B cell (primary cell): ENCODE data around the gene ZNF609. TPM values are rescaled to one million over a fixed set of nuclear protein-coding genes. Genes with fewer than 3 reads are reported as not detected.

Source experiments
- ATAC-seq: fragments of 200-7000 bp; cut with Tn5 transposase; one replicate; pipeline ENCODE4 v1.10.0; 2021; ENCODE audit warnings: low read depth, mild to moderate bottlenecking, moderate number of reproducible peaks, moderate library complexity
- CTCF ChIA-PET: fragments of 350-600 bp; sonication (Branson Sonifier 250); formaldehyde crosslinking; loops from one replicate; lab custom pipeline; 2021; ENCODE audit warnings: antibody characterized with exemption, inconsistent platforms; lab: Charles Lee
- POLR2A ChIA-PET: fragments of 350-600 bp; sonication (Branson Sonifier 250); formaldehyde crosslinking; loops from one replicate; lab custom pipeline; 2021; ENCODE audit warnings: antibody characterized with exemption; lab: Charles Lee
- DNase-seq: peaks from one replicate; pipeline ENCODE4 v3.0.0; 2013
- H2AFZ ChIP-seq: 2 replicates; pipeline ENCODE4 v1.6.1; 2012; ENCODE audit warnings: mild to moderate bottlenecking, low read depth, low read length; ENCODE audit not compliant: insufficient read depth, poor library complexity, severe bottlenecking
- H3K27ac ChIP-seq, 2 donors: 1 replicate in 1 of 2; 2 replicates in 1 of 2; pipeline ENCODE4 v1.5.1; 2012 to 2013; ENCODE audit warnings: low read length in 2 of 2, mild to moderate bottlenecking in 2 of 2, moderate library complexity in 1 of 2
- H3K27me3 ChIP-seq, 4 experiments: fragments of 200-600 bp in 1 of 4; sonication (generic) in 1 of 4; replicated peaks in 1 of 4; 1 replicate in 2 of 4; 2 replicates in 2 of 4; pipeline versions ENCODE4 v1.6.1 to v1.7.0; 2013 to 2016; ENCODE audit warnings: low read length in 3 of 4, mild to moderate bottlenecking in 2 of 4, mixed read lengths in 1 of 4, moderate library complexity in 1 of 4; ENCODE audit not compliant: insufficient read depth in 4 of 4, control insufficient read depth in 3 of 4; ENCODE audit errors: control extremely low read depth in 1 of 4
- H3K36me3 ChIP-seq, 2 experiments: replicated peaks in 1 of 2; 1 replicate in 1 of 2; 2 replicates in 1 of 2; pipeline versions ENCODE4 v1.6.1 to v1.7.1; 2013; ENCODE audit warnings: low read length in 1 of 2; ENCODE audit not compliant: insufficient read depth in 2 of 2, control insufficient read depth in 1 of 2; ENCODE audit errors: control extremely low read depth in 1 of 2, extremely low read depth in 1 of 2
- H3K4me1 ChIP-seq, 2 donors: fragments of 200-600 bp in 1 of 2; sonication (generic) in 1 of 2; 1 replicate in 1 of 2; 2 replicates in 1 of 2; pipeline versions ENCODE4 v1.5.1 to v1.6.1; 2013 to 2017; ENCODE audit warnings: low read length in 2 of 2; ENCODE audit not compliant: control insufficient read depth in 2 of 2, insufficient read depth in 2 of 2
- H3K4me2 ChIP-seq: replicated peaks from 2 replicates; pipeline ENCODE3; 2012; ENCODE audit warnings: mild to moderate bottlenecking, low read depth, low read length; ENCODE audit not compliant: poor library complexity, severe bottlenecking
- H3K4me3 ChIP-seq, 5 experiments: fragments of 200-600 bp in 1 of 5; sonication (generic) in 1 of 5; 1 replicate in 3 of 5; 2 replicates in 2 of 5; pipeline versions ENCODE4 v1.5.1 to v1.7.0; 2011 to 2016; ENCODE audit warnings: low read length in 4 of 5, mild to moderate bottlenecking in 4 of 5, low read depth in 2 of 5, control low read depth in 1 of 5, moderate library complexity in 1 of 5; ENCODE audit not compliant: insufficient read depth in 1 of 5; ENCODE audit errors: control extremely low read depth in 1 of 5, extremely low read depth in 1 of 5
- H3K79me2 ChIP-seq: fragments of 200-600 bp; sonication (generic); one replicate; pipeline ENCODE4 v1.6.0; 2016; ENCODE audit warnings: low read length; ENCODE audit not compliant: control insufficient read depth, insufficient read depth
- H3K9ac ChIP-seq: fragments of 200-600 bp; sonication (generic); 2 replicates; pipeline ENCODE4 v1.6.1; 2017; ENCODE audit warnings: mild to moderate bottlenecking, low read length, moderate library complexity
- H3K9me3 ChIP-seq, 3 donors: one replicate each; pipeline versions ENCODE4 v1.6.1 to v1.7.1; 2013; ENCODE audit warnings: low read length in 2 of 3; ENCODE audit not compliant: control insufficient read depth in 2 of 3, insufficient read depth in 1 of 3; ENCODE audit errors: control extremely low read depth in 1 of 3
- H4K20me1 ChIP-seq: 2 replicates; pipeline ENCODE4 v1.6.0; 2012; ENCODE audit warnings: mild to moderate bottlenecking, low read length; ENCODE audit not compliant: insufficient read depth, control insufficient read depth, poor library complexity, severe bottlenecking
- H3K27ac Mint-ChIP-seq: one replicate; pipeline ENCODE4 v1.8.0; 2021; ENCODE audit warnings: mixed read lengths
- H3K27me3 Mint-ChIP-seq: one replicate; pipeline ENCODE4 v1.8.0; 2021; ENCODE audit warnings: mixed read lengths
- H3K4me1 Mint-ChIP-seq: one replicate; pipeline ENCODE4 v1.8.0; 2021; ENCODE audit warnings: mixed read lengths
- H3K4me3 Mint-ChIP-seq: one replicate; pipeline ENCODE4 v1.8.0; 2021; ENCODE audit warnings: mixed read lengths
- H3K9me3 Mint-ChIP-seq: one replicate; pipeline ENCODE4 v1.8.0; 2022; ENCODE audit warnings: mixed read lengths; ENCODE audit not compliant: insufficient read depth
- EZH2 ChIP-seq: IDR thresholded peaks from 2 replicates; pipeline ENCODE4 v1.6.1; 2012; ENCODE audit warnings: borderline replicate concordance, low read depth, mild to moderate bottlenecking, moderate library complexity, low read length; ENCODE audit not compliant: insufficient read depth, poor library complexity, severe bottlenecking
- WGBS: methylation state at CpG from one replicate; pipeline ENCODE4 v1.1.5; 2013; ENCODE audit warnings: missing lambda C conversion rate; ENCODE audit not compliant: insufficient coverage; 5-methylcytosine and 5-hydroxymethylcytosine counted together
- intact Hi-C: fragments of 100-400 bp; cut with micrococcal nuclease; formaldehyde crosslinking; loops from one replicate; pipeline ENCODE4 v1.10.0; 2022
- polyA plus RNA-seq: library from polyadenylated mRNA; depleted of rRNA; stranded (reverse); fragments of >200 nt; gene quantifications from 2 replicates; pipeline ENCODE4 v1.2.3, GENCODE V29; 2012
- total RNA-seq, 2 donors: library from RNA; stranded (reverse); fragments of 120-200 nt in 1 of 2; gene quantifications; 1 replicate in 1 of 2; 2 replicates in 1 of 2; pipeline versions ENCODE4 v1.2.3 to v1.2.4, GENCODE V29; 2013 to 2022
- TF ChIP-seq, protein P1 (sequence below): fragments of 200-600 bp; IDR thresholded peaks from one replicate; pipeline ENCODE4 v1.8.0; 2022; ENCODE audit warnings: antibody characterized with exemption, mild to moderate bottlenecking

ZNF609 gene
- total and polyA plus RNA-seq, 2 donors (not counting 1 experiment from before 2014, with no cell fraction given) = 5.8 to 32.9 TPM

DNA sequence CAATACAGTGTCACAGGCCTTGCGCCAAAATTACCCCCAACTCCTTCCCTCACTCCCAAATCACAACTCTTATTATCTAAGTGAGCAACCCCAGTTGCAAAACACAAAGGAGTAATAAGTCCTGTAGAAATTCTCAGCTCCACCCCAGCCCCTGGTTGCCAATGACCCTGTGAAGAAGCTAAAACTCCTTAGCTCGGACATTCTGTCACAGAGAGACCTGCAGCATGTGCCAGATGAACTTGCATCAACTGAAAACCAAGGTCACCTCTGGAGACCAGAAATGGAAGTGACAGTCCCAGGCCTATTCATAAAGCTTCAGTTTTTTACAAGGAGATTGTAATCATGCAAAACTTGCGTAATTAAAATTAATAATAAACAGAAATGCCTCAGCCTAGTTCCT is 259.8 kb downstream of the ZNF609 start:
- no peaks in the 10 kb centered on the region for H3K4me1 ChIP-seq
- H3K27me3 ChIP-seq = no peaks in the 10 kb centered on the region
- no peaks in the 10 kb centered on the region for H3K9me3 Mint-ChIP-seq
- 90% methylated on average over 2 of the region's 3 CpGs for WGBS
- no peaks in the 10 kb centered on the region for H3K9me3 ChIP-seq
- no peak for TF ChIP-seq EZH2
- H4K20me1 ChIP-seq = no peaks in the 10 kb centered on the region
- H3K27ac ChIP-seq = no peak overlapping the region
- CTCF ChIA-PET = interaction anchor here (0.7 to 3.7 kb wide), 5 partner anchors 8 to 162 kb away, joined by 3 to 17 read pairs (median 3); no protein-coding TSS in a partner anchor
- H3K4me3 ChIP-seq = no peak overlapping the region
- ATAC-seq = no peak
- no peak overlapping the region for H3K4me2 ChIP-seq
- H3K4me1 Mint-ChIP-seq = no peaks in the 10 kb centered on the region
- H3K27me3 Mint-ChIP-seq = no peaks in the 10 kb centered on the region
- no peak overlapping the region for H3K4me3 Mint-ChIP-seq
- DNase-seq = no peak
- H2AFZ ChIP-seq = no peak overlapping the region
- H3K36me3 ChIP-seq = no peaks in the 10 kb centered on the region
- H3K79me2 ChIP-seq = no peaks in the 10 kb centered on the region
- POLR2A ChIA-PET = no interaction called here
- intact Hi-C loops = no loop called here
- no peak overlapping the region for H3K27ac Mint-ChIP-seq
- no peak overlapping the region for H3K9ac ChIP-seq

DNA sequence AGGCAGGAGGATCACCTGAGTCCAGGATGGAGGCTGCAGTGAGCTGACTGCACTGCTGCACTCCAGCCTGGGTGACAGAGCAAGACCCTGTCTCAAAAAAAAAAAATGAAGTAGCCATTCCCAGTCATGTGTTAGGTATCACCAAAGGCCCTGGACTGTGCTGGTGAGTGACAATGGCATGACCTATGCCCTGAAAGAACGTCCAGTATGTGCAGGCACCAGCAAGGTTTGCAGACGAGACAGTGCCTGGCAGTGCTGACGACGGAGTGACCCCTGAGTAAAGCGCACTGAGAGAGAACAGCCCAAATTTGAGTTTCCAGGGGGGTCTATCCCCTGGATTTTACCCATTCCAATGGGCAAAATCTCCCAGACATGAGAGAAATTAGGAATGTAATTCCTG is 269.8 kb downstream of the ZNF609 start:
- ChIA-PET POLR2A (no interaction called here), CTCF (interaction anchor here (0.6 to 14.1 kb wide), 15 partner anchors 8 to 284 kb away, joined by 3 to 549 read pairs (median 5); no protein-coding TSS in a partner anchor)
- Histone ChIP-seq H3K79me2 (no peaks in the 10 kb centered on the region), H3K4me2 (no peak overlapping the region), H3K27me3 (peaks cover 0 to 7% (median 2%) of the 10 kb centered on the region in 4 experiments), H3K4me3 (no peak overlapping the region), H3K36me3 (no peaks in the 10 kb centered on the region), H3K9ac (no peak overlapping the region), H3K9me3 (no peaks in the 10 kb centered on the region), H2AFZ (no peak overlapping the region), H4K20me1 (no peaks in the 10 kb centered on the region), H3K27ac (no peak overlapping the region), H3K4me1 (peaks cover 4 to 7% of the 10 kb centered on the region in 2 donors)
- DNase-seq (no peak), ATAC-seq (no peak)
- no peak overlapping the region for H3K27ac Mint-ChIP-seq
- TF ChIP-seq EZH2 = no peak
- TF ChIP-seq, protein P1, sequence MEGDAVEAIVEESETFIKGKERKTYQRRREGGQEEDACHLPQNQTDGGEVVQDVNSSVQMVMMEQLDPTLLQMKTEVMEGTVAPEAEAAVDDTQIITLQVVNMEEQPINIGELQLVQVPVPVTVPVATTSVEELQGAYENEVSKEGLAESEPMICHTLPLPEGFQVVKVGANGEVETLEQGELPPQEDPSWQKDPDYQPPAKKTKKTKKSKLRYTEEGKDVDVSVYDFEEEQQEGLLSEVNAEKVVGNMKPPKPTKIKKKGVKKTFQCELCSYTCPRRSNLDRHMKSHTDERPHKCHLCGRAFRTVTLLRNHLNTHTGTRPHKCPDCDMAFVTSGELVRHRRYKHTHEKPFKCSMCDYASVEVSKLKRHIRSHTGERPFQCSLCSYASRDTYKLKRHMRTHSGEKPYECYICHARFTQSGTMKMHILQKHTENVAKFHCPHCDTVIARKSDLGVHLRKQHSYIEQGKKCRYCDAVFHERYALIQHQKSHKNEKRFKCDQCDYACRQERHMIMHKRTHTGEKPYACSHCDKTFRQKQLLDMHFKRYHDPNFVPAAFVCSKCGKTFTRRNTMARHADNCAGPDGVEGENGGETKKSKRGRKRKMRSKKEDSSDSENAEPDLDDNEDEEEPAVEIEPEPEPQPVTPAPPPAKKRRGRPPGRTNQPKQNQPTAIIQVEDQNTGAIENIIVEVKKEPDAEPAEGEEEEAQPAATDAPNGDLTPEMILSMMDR = no peak
- H3K27me3 Mint-ChIP-seq = peaks cover 6% of the 10 kb centered on the region
- H3K4me3 Mint-ChIP-seq = no peak overlapping the region
- WGBS = 97% methylated on average over 5 of the region's 5 CpGs
- intact Hi-C loops = no loop called here
- no peaks in the 10 kb centered on the region for H3K9me3 Mint-ChIP-seq
- H3K4me1 Mint-ChIP-seq = peaks cover 10% of the 10 kb centered on the region
